ENCODE results near the gene PBX4. TPM values are rescaled to one million over a fixed set of nuclear protein-coding genes. Genes with fewer than 3 reads are reported as not detected.

The PBX4 gene
- total RNA-seq, 4 donors from 2014 or later: 1.6 to 4.0 (median 2.4) TPM

- TF ChIP-seq, protein P1, sequence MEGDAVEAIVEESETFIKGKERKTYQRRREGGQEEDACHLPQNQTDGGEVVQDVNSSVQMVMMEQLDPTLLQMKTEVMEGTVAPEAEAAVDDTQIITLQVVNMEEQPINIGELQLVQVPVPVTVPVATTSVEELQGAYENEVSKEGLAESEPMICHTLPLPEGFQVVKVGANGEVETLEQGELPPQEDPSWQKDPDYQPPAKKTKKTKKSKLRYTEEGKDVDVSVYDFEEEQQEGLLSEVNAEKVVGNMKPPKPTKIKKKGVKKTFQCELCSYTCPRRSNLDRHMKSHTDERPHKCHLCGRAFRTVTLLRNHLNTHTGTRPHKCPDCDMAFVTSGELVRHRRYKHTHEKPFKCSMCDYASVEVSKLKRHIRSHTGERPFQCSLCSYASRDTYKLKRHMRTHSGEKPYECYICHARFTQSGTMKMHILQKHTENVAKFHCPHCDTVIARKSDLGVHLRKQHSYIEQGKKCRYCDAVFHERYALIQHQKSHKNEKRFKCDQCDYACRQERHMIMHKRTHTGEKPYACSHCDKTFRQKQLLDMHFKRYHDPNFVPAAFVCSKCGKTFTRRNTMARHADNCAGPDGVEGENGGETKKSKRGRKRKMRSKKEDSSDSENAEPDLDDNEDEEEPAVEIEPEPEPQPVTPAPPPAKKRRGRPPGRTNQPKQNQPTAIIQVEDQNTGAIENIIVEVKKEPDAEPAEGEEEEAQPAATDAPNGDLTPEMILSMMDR (IDR thresholded peaks at IDR 0.05; ENCODE audit: low read depth): no peak
Measured at GRCh38 chr19:19549804-19550464, 68.6 kb downstream of the PBX4 start.

DNA sequence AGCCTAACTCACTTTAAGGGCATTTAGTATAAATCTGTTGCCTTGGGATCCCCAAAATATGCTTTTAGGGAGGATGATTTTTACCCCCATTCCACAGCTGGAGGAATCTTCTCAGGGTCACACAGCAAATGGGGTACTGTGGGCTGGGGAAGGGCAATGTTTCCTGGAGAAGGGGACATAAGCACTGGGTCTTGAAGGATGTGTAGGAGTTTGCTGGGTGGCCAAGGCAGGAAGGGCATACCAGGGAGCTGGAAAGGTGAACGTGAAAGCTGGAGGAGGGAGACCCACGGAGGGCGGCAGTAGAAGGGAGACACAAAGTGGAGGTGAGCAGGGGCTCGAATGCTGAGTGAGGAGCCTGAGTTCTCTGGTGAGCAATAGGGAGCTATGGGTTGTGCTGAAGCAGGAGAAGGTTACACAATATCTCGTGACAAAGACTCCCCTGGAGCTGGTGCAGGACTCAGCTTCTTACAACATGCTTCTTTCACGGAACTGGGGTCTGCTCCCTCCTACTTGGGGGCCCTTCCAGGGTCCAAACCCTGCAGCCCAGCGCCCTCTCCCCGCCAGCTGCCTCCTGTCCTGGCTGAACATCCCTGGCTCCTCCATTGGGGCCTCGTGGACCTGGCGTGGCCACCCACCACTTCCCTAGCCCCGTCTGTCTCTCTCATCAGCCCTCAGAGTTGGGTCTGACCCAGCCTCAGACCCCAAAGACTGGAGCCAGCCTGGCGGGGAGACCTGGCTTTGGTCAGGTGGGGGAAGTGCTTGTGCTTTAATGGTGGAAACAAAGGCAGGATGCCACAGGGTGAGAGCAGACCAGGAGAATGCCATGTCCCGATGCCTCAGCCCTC, 69.3 kb downstream of the PBX4 start:
- TF ChIP-seq, protein P1 (IDR thresholded peaks at IDR 0.05; ENCODE audit: low read depth): no peak

DNA sequence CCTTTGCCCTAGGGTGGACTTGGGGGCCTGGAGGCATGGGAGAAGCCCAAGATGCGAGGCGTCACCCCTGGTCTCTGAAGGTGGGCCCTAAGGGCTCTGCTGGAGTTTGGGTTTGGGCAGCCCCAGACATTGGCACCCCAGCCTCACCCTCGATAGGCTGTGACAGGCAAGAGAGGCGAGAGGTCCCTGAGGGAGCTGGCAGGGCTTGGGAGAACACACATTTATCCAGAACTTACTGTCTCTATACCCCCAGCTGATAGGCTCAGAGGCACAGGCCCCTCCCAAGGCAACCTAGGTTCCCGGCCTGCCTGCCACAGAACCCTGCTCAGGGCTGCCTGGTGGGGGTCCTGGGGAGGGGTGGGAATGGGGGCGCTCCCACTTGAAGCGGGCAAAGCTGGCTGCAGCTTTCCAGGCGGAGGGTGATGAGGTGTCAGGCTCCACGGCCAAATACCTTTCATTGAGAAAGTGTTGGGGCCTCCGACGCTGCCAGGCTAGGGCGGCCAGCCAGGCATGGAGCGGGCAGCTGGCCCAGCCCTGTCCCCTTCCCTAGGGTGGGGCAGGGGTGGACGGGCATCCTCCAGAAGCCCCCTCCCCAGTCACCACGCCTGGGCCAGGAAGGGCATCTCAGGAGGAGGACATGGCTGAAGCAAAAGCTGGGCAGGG, 70.7 kb downstream of the PBX4 start:
- TF ChIP-seq, protein P1 (IDR thresholded peaks at IDR 0.05; ENCODE audit: low read depth): no peak

DNA sequence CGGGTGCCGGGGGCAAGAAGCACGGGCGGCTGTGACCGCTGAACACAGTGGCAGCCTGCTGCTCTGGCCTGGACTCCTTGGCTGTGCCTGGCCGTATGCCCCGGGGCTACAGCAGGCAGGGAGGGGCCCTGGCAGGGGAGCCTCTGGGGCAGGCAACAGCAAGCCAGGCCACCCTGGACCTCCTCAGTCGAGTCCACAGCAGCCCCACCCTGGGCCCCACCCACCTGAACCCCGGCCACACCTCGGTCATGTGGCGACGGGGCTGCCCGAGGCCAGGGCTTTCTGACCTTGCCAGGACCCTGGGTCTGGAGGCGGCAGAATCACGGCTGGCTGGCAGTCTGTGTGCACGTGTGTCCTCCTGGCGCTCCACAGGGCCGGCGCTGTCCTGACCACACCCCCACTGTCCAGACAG, 71.7 kb downstream of the PBX4 start:
- TF ChIP-seq, protein P1 (IDR thresholded peaks at IDR 0.05; ENCODE audit: low read depth): no peak

GRCh38 chr19:19545707-19546106, 72.8 kb downstream of the PBX4 start:
- TF ChIP-seq, protein P1 (IDR thresholded peaks at IDR 0.05; ENCODE audit: low read depth): no peak

- TF ChIP-seq, protein P1 (IDR thresholded peaks at IDR 0.05; ENCODE audit: low read depth): no peak
Measured at GRCh38 chr19:19544954-19545591, 73.4 kb downstream of the PBX4 start.

All from subcutaneous adipose tissue (tissue), 4 donors.